Astrocyte (in vitro differentiated cells and primary cell): ENCODE measurements around the gene SVIL. TPM values are rescaled to one million over a fixed set of nuclear protein-coding genes. Genes with fewer than 3 reads are reported as not detected.
"Not testable (repeated sequence)": the region's sequence is repeated elsewhere in the genome, so short reads cannot be mapped to it uniquely, and the experiment has no call there.

Experiments
- DNase-seq: peaks from one replicate; pipeline ENCODE4 v3.0.0-alpha.2; 2010; ENCODE audit warnings: low read depth
- FAIRE-seq: peaks from 2 replicates; lab custom pipeline; 2011; peaks lifted over from hg19 to GRCh38; lab: Jason Lieb, UNC
- H2AFZ ChIP-seq: 2 replicates; pipeline ENCODE4 v1.6.0; 2012; ENCODE audit warnings: low read depth, low read length, inconsistent platforms
- H3K27ac ChIP-seq: 2 replicates; pipeline ENCODE4 v1.5.1; 2011; ENCODE audit warnings: low read depth, low read length, inconsistent platforms
- H3K27me3 ChIP-seq: 2 replicates; pipeline ENCODE4 v1.6.0; 2011; ENCODE audit warnings: low read length, inconsistent platforms; ENCODE audit not compliant: insufficient read depth
- H3K36me3 ChIP-seq: 2 replicates; pipeline ENCODE4 v1.5.1; 2011; ENCODE audit warnings: low read length, inconsistent platforms; ENCODE audit not compliant: insufficient read depth
- H3K4me1 ChIP-seq: 2 replicates; pipeline ENCODE4 v1.5.1; 2011; ENCODE audit warnings: low read length, inconsistent platforms; ENCODE audit not compliant: insufficient read depth
- H3K4me2 ChIP-seq: 2 replicates; pipeline ENCODE4 v1.6.0; 2012; ENCODE audit warnings: low read length, inconsistent platforms
- H3K4me3 ChIP-seq: 2 replicates; pipeline ENCODE4 v1.5.1; 2011; ENCODE audit warnings: low read depth, mild to moderate bottlenecking, low read length, inconsistent platforms; ENCODE audit not compliant: insufficient read depth
- H3K79me2 ChIP-seq: 2 replicates; pipeline ENCODE4 v1.6.0; 2012; ENCODE audit warnings: mild to moderate bottlenecking, low read length, inconsistent platforms; ENCODE audit not compliant: insufficient read depth
- H3K9ac ChIP-seq: 2 replicates; pipeline ENCODE4 v1.6.0; 2012; ENCODE audit warnings: mild to moderate bottlenecking, low read length, inconsistent platforms
- H3K9me3 ChIP-seq: 2 replicates; pipeline ENCODE4 v1.5.1; 2012; ENCODE audit warnings: low read depth, mild to moderate bottlenecking, low read length, inconsistent platforms; ENCODE audit not compliant: insufficient read depth
- H4K20me1 ChIP-seq: 2 replicates; pipeline ENCODE4 v1.6.0; 2012; ENCODE audit warnings: low read length, inconsistent platforms; ENCODE audit not compliant: insufficient read depth
- H3K27ac Mint-ChIP-seq: one replicate; pipeline ENCODE4 v1.8.0; 2021; ENCODE audit warnings: mild to moderate bottlenecking, mixed read lengths; ENCODE audit not compliant: unreplicated experiment
- H3K27me3 Mint-ChIP-seq: one replicate; pipeline ENCODE4 v1.8.0; 2021; ENCODE audit warnings: low read depth, mixed read lengths; ENCODE audit not compliant: unreplicated experiment
- H3K36me3 Mint-ChIP-seq: one replicate; pipeline ENCODE4 v1.8.0; 2021; ENCODE audit warnings: low read depth, mixed read lengths; ENCODE audit not compliant: unreplicated experiment
- H3K4me1 Mint-ChIP-seq: one replicate; pipeline ENCODE4 v1.8.0; 2021; ENCODE audit warnings: low read depth, mixed read lengths; ENCODE audit not compliant: unreplicated experiment
- H3K4me3 Mint-ChIP-seq: one replicate; pipeline ENCODE4 v1.8.0; 2021; ENCODE audit warnings: mild to moderate bottlenecking, moderate library complexity, mixed read lengths; ENCODE audit not compliant: unreplicated experiment
- H3K9me3 Mint-ChIP-seq: one replicate; pipeline ENCODE4 v1.8.0; 2021; ENCODE audit warnings: mild to moderate bottlenecking, mixed read lengths; ENCODE audit not compliant: unreplicated experiment
- EZH2 ChIP-seq: IDR thresholded peaks from 2 replicates; pipeline ENCODE4 v1.6.1; 2012; ENCODE audit warnings: mild to moderate bottlenecking, low read length, inconsistent platforms; ENCODE audit not compliant: insufficient read depth
- total RNA-seq: library from RNA; stranded (reverse); gene quantifications from 2 replicates; pipeline ENCODE4 v1.2.1, GENCODE V29; 2021
- TF ChIP-seq, protein P1 (sequence below): IDR thresholded peaks from 2 replicates; pipeline ENCODE4 v1.5.1; 2011; ENCODE audit warnings: low read depth, mild to moderate bottlenecking, inconsistent platforms, low read length, moderate library complexity; ENCODE audit not compliant: insufficient read depth

The SVIL gene
- total RNA-seq, 1 donor from 2014 or later, result 70.4 TPM

DNA sequence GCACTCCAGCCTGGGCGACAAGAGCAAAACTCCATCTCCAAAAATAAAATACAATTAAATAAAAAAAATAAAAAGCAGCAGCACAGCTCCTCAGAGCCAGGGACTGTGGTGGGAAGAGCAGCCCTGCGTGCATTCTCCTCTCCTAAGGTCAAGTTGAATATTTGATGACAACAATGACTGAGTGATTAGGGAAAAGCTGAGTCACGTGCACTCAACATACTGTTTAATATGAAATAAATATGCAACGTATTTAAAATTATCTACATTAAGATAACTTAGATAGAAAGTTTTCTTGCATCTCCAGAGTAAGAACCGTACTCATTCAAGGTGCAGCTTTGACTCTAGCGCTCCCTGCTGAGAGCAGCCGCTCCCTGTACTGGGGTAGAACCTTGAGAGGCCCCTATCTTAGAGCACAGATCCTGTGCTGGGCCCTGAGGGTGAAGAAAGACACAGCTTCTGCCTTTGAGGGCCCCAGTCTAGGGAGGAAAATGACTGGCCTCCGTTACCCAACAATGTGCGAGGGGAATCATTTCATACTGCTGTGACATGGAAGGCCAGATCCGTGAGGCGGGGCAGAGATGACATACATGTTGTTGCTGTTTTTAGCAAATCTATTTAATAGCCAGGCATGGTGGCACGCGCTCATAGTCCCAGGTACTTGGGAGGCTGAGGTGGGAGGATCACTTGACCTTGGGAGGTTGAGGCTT, 81.1 kb downstream of the SVIL start:
- Histone ChIP-seq H2AFZ (no peak overlapping the region), H4K20me1 (peaks cover 12% of the 10 kb centered on the region), H3K9ac (no peak overlapping the region), H3K4me3 (no peak overlapping the region), H3K4me2 (no peak overlapping the region), H3K9me3 (no peaks in the 10 kb centered on the region), H3K79me2 (no peaks in the 10 kb centered on the region), H3K27ac (no peak overlapping the region), H3K27me3 (no peaks in the 10 kb centered on the region), H3K4me1 (peaks cover 25% of the 10 kb centered on the region), H3K36me3 (peaks cover 9% of the 10 kb centered on the region)
- FAIRE-seq, result no peak
- TF ChIP-seq, protein P1, sequence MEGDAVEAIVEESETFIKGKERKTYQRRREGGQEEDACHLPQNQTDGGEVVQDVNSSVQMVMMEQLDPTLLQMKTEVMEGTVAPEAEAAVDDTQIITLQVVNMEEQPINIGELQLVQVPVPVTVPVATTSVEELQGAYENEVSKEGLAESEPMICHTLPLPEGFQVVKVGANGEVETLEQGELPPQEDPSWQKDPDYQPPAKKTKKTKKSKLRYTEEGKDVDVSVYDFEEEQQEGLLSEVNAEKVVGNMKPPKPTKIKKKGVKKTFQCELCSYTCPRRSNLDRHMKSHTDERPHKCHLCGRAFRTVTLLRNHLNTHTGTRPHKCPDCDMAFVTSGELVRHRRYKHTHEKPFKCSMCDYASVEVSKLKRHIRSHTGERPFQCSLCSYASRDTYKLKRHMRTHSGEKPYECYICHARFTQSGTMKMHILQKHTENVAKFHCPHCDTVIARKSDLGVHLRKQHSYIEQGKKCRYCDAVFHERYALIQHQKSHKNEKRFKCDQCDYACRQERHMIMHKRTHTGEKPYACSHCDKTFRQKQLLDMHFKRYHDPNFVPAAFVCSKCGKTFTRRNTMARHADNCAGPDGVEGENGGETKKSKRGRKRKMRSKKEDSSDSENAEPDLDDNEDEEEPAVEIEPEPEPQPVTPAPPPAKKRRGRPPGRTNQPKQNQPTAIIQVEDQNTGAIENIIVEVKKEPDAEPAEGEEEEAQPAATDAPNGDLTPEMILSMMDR, result no peak
- TF ChIP-seq EZH2, result no peak
- H3K27ac Mint-ChIP-seq, result no peak overlapping the region
- no peak for DNase-seq
- no peaks in the 10 kb centered on the region for H3K9me3 Mint-ChIP-seq
- H3K36me3 Mint-ChIP-seq, result peaks cover 20% of the 10 kb centered on the region
- H3K4me1 Mint-ChIP-seq, result peaks cover 24% of the 10 kb centered on the region
- no peak overlapping the region for H3K4me3 Mint-ChIP-seq
- no peaks in the 10 kb centered on the region for H3K27me3 Mint-ChIP-seq

DNA sequence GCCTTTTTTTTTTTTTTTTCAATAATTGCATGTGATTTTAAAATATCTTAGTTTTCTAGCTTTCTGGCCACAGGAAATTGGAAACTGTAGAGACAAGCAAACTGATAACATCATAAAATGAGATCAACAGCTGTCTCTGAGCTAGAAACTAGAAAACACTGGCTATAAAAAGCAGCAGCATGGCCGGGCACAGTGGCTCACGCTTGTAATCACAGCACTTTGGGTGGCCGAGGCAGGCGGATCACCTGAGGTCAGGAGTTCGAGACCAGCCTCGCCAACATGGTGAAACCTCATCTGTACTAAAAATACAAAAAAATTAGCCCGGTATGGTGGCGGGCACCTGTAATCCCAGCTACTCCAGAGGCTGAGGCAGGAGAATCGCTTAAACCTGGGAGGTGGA, 81.7 kb downstream of the SVIL start:
- not testable (repeated sequence) for H3K27ac ChIP-seq, H3K27me3 ChIP-seq, H3K4me3 ChIP-seq, H2AFZ ChIP-seq, FAIRE-seq, H3K36me3 ChIP-seq, H3K27ac Mint-ChIP-seq, H3K79me2 ChIP-seq, H3K4me3 Mint-ChIP-seq, DNase-seq, H3K9me3 Mint-ChIP-seq, H3K9me3 ChIP-seq, H3K27me3 Mint-ChIP-seq, H3K4me2 ChIP-seq, H3K9ac ChIP-seq
- peaks cover 24% of the 10 kb centered on the region for H3K4me1 Mint-ChIP-seq
- H3K36me3 Mint-ChIP-seq, result peaks cover 20% of the 10 kb centered on the region
- peaks cover 25% of the 10 kb centered on the region for H3K4me1 ChIP-seq
- H4K20me1 ChIP-seq, result peaks cover 16% of the 10 kb centered on the region

- Histone ChIP-seq H4K20me1 (peaks cover 39% of the 10 kb centered on the region), H3K79me2 (peaks cover 33% of the 10 kb centered on the region)
- H3K9ac ChIP-seq, H3K9me3 Mint-ChIP-seq, H3K27me3 ChIP-seq, DNase-seq, H3K27ac ChIP-seq, H3K36me3 ChIP-seq, H3K4me1 ChIP-seq, H3K4me1 Mint-ChIP-seq, H3K4me3 ChIP-seq, H3K27me3 Mint-ChIP-seq, FAIRE-seq, H3K27ac Mint-ChIP-seq, H2AFZ ChIP-seq, H3K4me3 Mint-ChIP-seq, H3K4me2 ChIP-seq, H3K9me3 ChIP-seq: not testable (repeated sequence)
- peaks cover 21% of the 10 kb centered on the region for H3K36me3 Mint-ChIP-seq
Measured at GRCh38 chr10:29549493-29549892, 85.3 kb downstream of the SVIL start.
